Suprapubic skin (tissue), 3 donors: ENCODE data around the gene PAPLN.

Experiments
- CTCF ChIP-seq, 2 donors: fragments of 200-600 bp in 1 of 2; fragments of 450-650 bp in 1 of 2; sonication (generic) in 1 of 2; IDR thresholded peaks; one replicate each; pipeline ENCODE4 v1.5.1; 2016 to 2019; ENCODE audit warnings: antibody characterized with exemption in 2 of 2, mild to moderate bottlenecking in 1 of 2, moderate library complexity in 1 of 2
- POLR2AphosphoS5 ChIP-seq, 3 donors: sonication (generic); formaldehyde crosslinking; IDR thresholded peaks; one replicate each; pipeline ENCODE4 v1.6.1; 2017; ENCODE audit warnings: antibody characterized with exemption in 3 of 3

- no peak for TF ChIP-seq POLR2AphosphoS5 (IDR thresholded peaks at IDR 0.05)
- no peak for TF ChIP-seq CTCF (IDR thresholded peaks at IDR 0.05)
These were observed 39.1 kb upstream of the PAPLN start for GRCh38 chr14:73198253-73198652.
